Panc1 (cell line): ENCODE data around the gene ZNF519.
"Not testable (repeated sequence)": the region's sequence is repeated elsewhere in the genome, so short reads cannot be mapped to it uniquely, and the experiment has no call there.

Experiments used
- POLR2AphosphoS5 ChIP-seq: IDR thresholded peaks from 2 replicates; pipeline ENCODE4 v1.6.1; 2012; ENCODE audit warnings: mild to moderate bottlenecking, low read depth, low read length, moderate library complexity
- SIN3A ChIP-seq: IDR thresholded peaks from 2 replicates; pipeline ENCODE4 v1.6.1; 2012; ENCODE audit warnings: low read depth, mild to moderate bottlenecking, low read length, moderate library complexity, borderline replicate concordance; ENCODE audit not compliant: insufficient read depth
- TCF7L2 ChIP-seq: IDR thresholded peaks from 2 replicates; pipeline ENCODE4 v1.6.1; 2011; ENCODE audit warnings: mild to moderate bottlenecking, low read depth, low read length, inconsistent platforms
- TF ChIP-seq, protein P1 (sequence below): fragments of 450-650 bp; IDR thresholded peaks from 2 replicates; pipeline ENCODE4 v1.5.1; 2017; ENCODE audit warnings: mild to moderate bottlenecking
- TF ChIP-seq, protein P2 (sequence below), 2 experiments: IDR thresholded peaks; 2 replicates each; pipeline ENCODE4 v1.6.1; 2011 to 2012; ENCODE audit warnings: low read depth in 2 of 2, control low read depth in 1 of 2, low read length in 1 of 2, mild to moderate bottlenecking in 1 of 2, moderate library complexity in 1 of 2; ENCODE audit not compliant: insufficient read depth in 1 of 2

GRCh38 chr18:14132271-14132700 is at the start of gene ZNF519:
- TF ChIP-seq, protein P1, sequence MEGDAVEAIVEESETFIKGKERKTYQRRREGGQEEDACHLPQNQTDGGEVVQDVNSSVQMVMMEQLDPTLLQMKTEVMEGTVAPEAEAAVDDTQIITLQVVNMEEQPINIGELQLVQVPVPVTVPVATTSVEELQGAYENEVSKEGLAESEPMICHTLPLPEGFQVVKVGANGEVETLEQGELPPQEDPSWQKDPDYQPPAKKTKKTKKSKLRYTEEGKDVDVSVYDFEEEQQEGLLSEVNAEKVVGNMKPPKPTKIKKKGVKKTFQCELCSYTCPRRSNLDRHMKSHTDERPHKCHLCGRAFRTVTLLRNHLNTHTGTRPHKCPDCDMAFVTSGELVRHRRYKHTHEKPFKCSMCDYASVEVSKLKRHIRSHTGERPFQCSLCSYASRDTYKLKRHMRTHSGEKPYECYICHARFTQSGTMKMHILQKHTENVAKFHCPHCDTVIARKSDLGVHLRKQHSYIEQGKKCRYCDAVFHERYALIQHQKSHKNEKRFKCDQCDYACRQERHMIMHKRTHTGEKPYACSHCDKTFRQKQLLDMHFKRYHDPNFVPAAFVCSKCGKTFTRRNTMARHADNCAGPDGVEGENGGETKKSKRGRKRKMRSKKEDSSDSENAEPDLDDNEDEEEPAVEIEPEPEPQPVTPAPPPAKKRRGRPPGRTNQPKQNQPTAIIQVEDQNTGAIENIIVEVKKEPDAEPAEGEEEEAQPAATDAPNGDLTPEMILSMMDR = not testable (repeated sequence)
- not testable (repeated sequence) for TF ChIP-seq POLR2AphosphoS5, TCF7L2, SIN3A
- TF ChIP-seq, protein P2, sequence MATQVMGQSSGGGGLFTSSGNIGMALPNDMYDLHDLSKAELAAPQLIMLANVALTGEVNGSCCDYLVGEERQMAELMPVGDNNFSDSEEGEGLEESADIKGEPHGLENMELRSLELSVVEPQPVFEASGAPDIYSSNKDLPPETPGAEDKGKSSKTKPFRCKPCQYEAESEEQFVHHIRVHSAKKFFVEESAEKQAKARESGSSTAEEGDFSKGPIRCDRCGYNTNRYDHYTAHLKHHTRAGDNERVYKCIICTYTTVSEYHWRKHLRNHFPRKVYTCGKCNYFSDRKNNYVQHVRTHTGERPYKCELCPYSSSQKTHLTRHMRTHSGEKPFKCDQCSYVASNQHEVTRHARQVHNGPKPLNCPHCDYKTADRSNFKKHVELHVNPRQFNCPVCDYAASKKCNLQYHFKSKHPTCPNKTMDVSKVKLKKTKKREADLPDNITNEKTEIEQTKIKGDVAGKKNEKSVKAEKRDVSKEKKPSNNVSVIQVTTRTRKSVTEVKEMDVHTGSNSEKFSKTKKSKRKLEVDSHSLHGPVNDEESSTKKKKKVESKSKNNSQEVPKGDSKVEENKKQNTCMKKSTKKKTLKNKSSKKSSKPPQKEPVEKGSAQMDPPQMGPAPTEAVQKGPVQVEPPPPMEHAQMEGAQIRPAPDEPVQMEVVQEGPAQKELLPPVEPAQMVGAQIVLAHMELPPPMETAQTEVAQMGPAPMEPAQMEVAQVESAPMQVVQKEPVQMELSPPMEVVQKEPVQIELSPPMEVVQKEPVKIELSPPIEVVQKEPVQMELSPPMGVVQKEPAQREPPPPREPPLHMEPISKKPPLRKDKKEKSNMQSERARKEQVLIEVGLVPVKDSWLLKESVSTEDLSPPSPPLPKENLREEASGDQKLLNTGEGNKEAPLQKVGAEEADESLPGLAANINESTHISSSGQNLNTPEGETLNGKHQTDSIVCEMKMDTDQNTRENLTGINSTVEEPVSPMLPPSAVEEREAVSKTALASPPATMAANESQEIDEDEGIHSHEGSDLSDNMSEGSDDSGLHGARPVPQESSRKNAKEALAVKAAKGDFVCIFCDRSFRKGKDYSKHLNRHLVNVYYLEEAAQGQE (IDR thresholded peaks at IDR 0.05; ENCODE audit: insufficient read depth in 1 of 2, low read depth in 2 of 2, low read length in 1 of 2) = not testable (repeated sequence)
